ENCODE data around the gene RAB11FIP4. TPM values are rescaled to one million over a fixed set of nuclear protein-coding genes. Genes with fewer than 3 reads are reported as not detected.
"Not testable (repeated sequence)": the region's sequence is repeated elsewhere in the genome, so short reads cannot be mapped to it uniquely, and the experiment has no call there.

RAB11FIP4 gene
- total and polyA plus RNA-seq, 4 donors: 5.2 to 19.1 (median 12.8) TPM

- H3K4me3 ChIP-seq: no peak overlapping the region
- TF ChIP-seq CTCF (IDR thresholded peaks at IDR 0.05; ENCODE audit: control extremely low read depth, extremely low read depth): no peak
- no peaks in the 10 kb centered on the region for H3K4me1 ChIP-seq (ENCODE audit: control insufficient read depth in 5 of 5, insufficient read depth in 5 of 5, low read length in 5 of 5)
- no peak for DNase-seq
- peaks cover 0 to 7% (median 3%) of the 10 kb centered on the region in 4 donors for H3K36me3 ChIP-seq (ENCODE audit: control insufficient read depth in 4 of 4, insufficient read depth in 4 of 4, low read length in 4 of 4)
- no peaks in the 10 kb centered on the region for H3K9me3 ChIP-seq (ENCODE audit: control insufficient read depth in 4 of 4, insufficient read depth in 3 of 4, low read length in 3 of 4)
- H3K27me3 ChIP-seq (ENCODE audit: control insufficient read depth in 3 of 3, insufficient read depth in 3 of 3, low read length in 2 of 3): no peaks in the 10 kb centered on the region
- no peak overlapping the region for H3K27ac ChIP-seq (ENCODE audit: low read depth in 1 of 2, low read length in 1 of 2)
- H3K9ac ChIP-seq (ENCODE audit: insufficient read depth in 1 of 2, low read length in 2 of 2): no peak overlapping the region
- ATAC-seq (ENCODE audit: insufficient read depth, low FRiP score): no peak
These were observed 10.3 kb upstream of the RAB11FIP4 start for GRCh38 chr17:31381165-31381668.

GRCh38 chr17:31382668-31383275 is 8.7 kb upstream of the RAB11FIP4 start:
- not testable (repeated sequence) for H3K27me3 ChIP-seq (ENCODE audit: control insufficient read depth in 3 of 3, insufficient read depth in 3 of 3, low read length in 2 of 3); H3K4me3 ChIP-seq; H3K9me3 ChIP-seq (ENCODE audit: control insufficient read depth in 4 of 4, insufficient read depth in 3 of 4, low read length in 3 of 4); H3K27ac ChIP-seq (ENCODE audit: low read depth in 1 of 2, low read length in 1 of 2); H3K4me1 ChIP-seq (ENCODE audit: control insufficient read depth in 5 of 5, insufficient read depth in 5 of 5, low read length in 5 of 5); ATAC-seq (ENCODE audit: insufficient read depth, low FRiP score); H3K36me3 ChIP-seq (ENCODE audit: control insufficient read depth in 4 of 4, insufficient read depth in 4 of 4, low read length in 4 of 4); DNase-seq; H3K9ac ChIP-seq (ENCODE audit: insufficient read depth in 1 of 2, low read length in 2 of 2)
- WGBS, 2 donors: 94 to 97% methylated on average over 10 to 11 of the region's 11 CpGs

- not testable (repeated sequence) for H3K27ac ChIP-seq (ENCODE audit: low read depth in 1 of 2, low read length in 1 of 2); H3K36me3 ChIP-seq (ENCODE audit: control insufficient read depth in 4 of 4, insufficient read depth in 4 of 4, low read length in 4 of 4); H3K4me3 ChIP-seq; H3K27me3 ChIP-seq (ENCODE audit: control insufficient read depth in 3 of 3, insufficient read depth in 3 of 3, low read length in 2 of 3); H3K9ac ChIP-seq (ENCODE audit: insufficient read depth in 1 of 2, low read length in 2 of 2); DNase-seq; ATAC-seq (ENCODE audit: insufficient read depth, low FRiP score); H3K4me1 ChIP-seq (ENCODE audit: control insufficient read depth in 5 of 5, insufficient read depth in 5 of 5, low read length in 5 of 5); H3K9me3 ChIP-seq (ENCODE audit: control insufficient read depth in 4 of 4, insufficient read depth in 3 of 4, low read length in 3 of 4)
- 95 to 96% methylated on average over 6 of the region's 6 CpGs for WGBS, 2 donors
These were observed 8.0 kb upstream of the RAB11FIP4 start for GRCh38 chr17:31383488-31383887.

GRCh38 chr17:31385428-31386285 is 5.8 kb upstream of the RAB11FIP4 start:
- H3K9ac ChIP-seq (ENCODE audit: insufficient read depth in 1 of 2, low read length in 2 of 2): no peak overlapping the region
- no peak overlapping the region for H3K27ac ChIP-seq (ENCODE audit: low read depth in 1 of 2, low read length in 1 of 2)
- H3K4me1 ChIP-seq (ENCODE audit: control insufficient read depth in 5 of 5, insufficient read depth in 5 of 5, low read length in 5 of 5): no peaks in the 10 kb centered on the region
- H3K36me3 ChIP-seq (ENCODE audit: control insufficient read depth in 4 of 4, insufficient read depth in 4 of 4, low read length in 4 of 4): peaks cover 0 to 3% (median under 1%) of the 10 kb centered on the region in 4 donors
- no peak for TF ChIP-seq CTCF (IDR thresholded peaks at IDR 0.05; ENCODE audit: control extremely low read depth, extremely low read depth)
- DNase-seq (no peak), ATAC-seq (ENCODE audit: insufficient read depth, low FRiP score) (no peak)
- H3K27me3 ChIP-seq (ENCODE audit: control insufficient read depth in 3 of 3, insufficient read depth in 3 of 3, low read length in 2 of 3): peaks cover 0 to 11% (median 2%) of the 10 kb centered on the region in 3 donors
- no peaks in the 10 kb centered on the region for H3K9me3 ChIP-seq (ENCODE audit: control insufficient read depth in 4 of 4, insufficient read depth in 3 of 4, low read length in 3 of 4)
- WGBS, 2 donors: 91 to 92% methylated on average over 7 of the region's 7 CpGs
- no peak overlapping the region for H3K4me3 ChIP-seq

All from lung (tissue), 12 donors.